ENCODE data around the gene RHNO1.
A peak's percentile ranks its signal among the peaks of the same experiment; 100 is the strongest.

Gene RHNO1

GRCh38 chr12:2877047-2877952 lies at the start of gene RHNO1, which contains the start of gene FOXM1:
RHNO1 (plus strand) TSS chr12:2877223; CDS start chr12:2885367, 8,144 bp downstream.
FOXM1 (minus strand) TSS chr12:2877174; CDS start chr12:2874478, 2,696 bp downstream.
- H3K4me1 Mint-ChIP-seq = peaks cover 44% of the 10 kb centered on the region
- peaks cover 3% of the 10 kb centered on the region for H3K36me3 Mint-ChIP-seq
- no peaks in the 10 kb centered on the region for H3K9me3 Mint-ChIP-seq
- H3K4me3 Mint-ChIP-seq = peak within 1 kb of the TSS; percentile 99
- no peaks in the 10 kb centered on the region for H3K27me3 Mint-ChIP-seq
- peak within 1 kb of the TSS; percentile 99 for H3K27ac Mint-ChIP-seq

GRCh38 chr12:2829275-2829674 lies 47.7 kb upstream of the RHNO1 start:
- Mint-ChIP-seq H3K4me1 (no peaks in the 10 kb centered on the region), H3K4me3 (no peak overlapping the region), H3K27ac (no peak overlapping the region), H3K27me3 (no peaks in the 10 kb centered on the region), H3K36me3 (peaks cover 19% of the 10 kb centered on the region), H3K9me3 (no peaks in the 10 kb centered on the region)

GRCh38 chr12:2832550-2833127 lies 44.4 kb upstream of the RHNO1 start:
- Mint-ChIP-seq H3K4me1 (peaks cover 13% of the 10 kb centered on the region), H3K27me3 (no peaks in the 10 kb centered on the region), H3K27ac (peak overlapping the region; percentile 23), H3K9me3 (no peaks in the 10 kb centered on the region), H3K4me3 (no peak overlapping the region), H3K36me3 (peaks cover 19% of the 10 kb centered on the region)

- Mint-ChIP-seq H3K4me1 (peaks cover 13% of the 10 kb centered on the region), H3K27ac (no peak overlapping the region), H3K4me3 (no peak overlapping the region), H3K27me3 (no peaks in the 10 kb centered on the region), H3K36me3 (peaks cover 16% of the 10 kb centered on the region), H3K9me3 (no peaks in the 10 kb centered on the region)
Observed at GRCh38 chr12:2833327-2833726, 43.7 kb upstream of the RHNO1 start.

GRCh38 chr12:2833810-2834209 lies 43.2 kb upstream of the RHNO1 start:
- H3K9me3 Mint-ChIP-seq = no peaks in the 10 kb centered on the region
- H3K27ac Mint-ChIP-seq = peak overlapping the region; percentile 59
- no peaks in the 10 kb centered on the region for H3K27me3 Mint-ChIP-seq
- no peak overlapping the region for H3K4me3 Mint-ChIP-seq
- H3K36me3 Mint-ChIP-seq = peaks cover 15% of the 10 kb centered on the region
- peaks cover 13% of the 10 kb centered on the region for H3K4me1 Mint-ChIP-seq

- Mint-ChIP-seq H3K4me1 (peaks cover 13% of the 10 kb centered on the region), H3K9me3 (no peaks in the 10 kb centered on the region), H3K36me3 (peaks cover 18% of the 10 kb centered on the region), H3K27ac (peak within 1 kb of the TSS; percentile 41), H3K27me3 (no peaks in the 10 kb centered on the region), H3K4me3 (no peak within 1 kb of the TSS)
Observed at GRCh38 chr12:2834581-2835491, 42.2 kb upstream of the RHNO1 start, which contains the start of gene NRIP2. NRIP2 (minus strand) TSS chr12:2835035; CDS start chr12:2834983, 52 bp downstream.

- H3K27ac Mint-ChIP-seq = no peak overlapping the region
- H3K4me1 Mint-ChIP-seq = peaks cover 13% of the 10 kb centered on the region
- H3K36me3 Mint-ChIP-seq = peaks cover 16% of the 10 kb centered on the region
- no peaks in the 10 kb centered on the region for H3K9me3 Mint-ChIP-seq
- H3K4me3 Mint-ChIP-seq = no peak overlapping the region
- H3K27me3 Mint-ChIP-seq = no peaks in the 10 kb centered on the region
Observed at GRCh38 chr12:2835691-2836403, 41.2 kb upstream of the RHNO1 start.

GRCh38 chr12:2836574-2836973 lies 40.4 kb upstream of the RHNO1 start:
- H3K36me3 Mint-ChIP-seq = peaks cover 14% of the 10 kb centered on the region
- peaks cover 13% of the 10 kb centered on the region for H3K4me1 Mint-ChIP-seq
- H3K27ac Mint-ChIP-seq = no peak overlapping the region
- no peak overlapping the region for H3K4me3 Mint-ChIP-seq
- no peaks in the 10 kb centered on the region for H3K9me3 Mint-ChIP-seq
- no peaks in the 10 kb centered on the region for H3K27me3 Mint-ChIP-seq

GRCh38 chr12:2841056-2841650 lies 35.9 kb upstream of the RHNO1 start:
- peaks cover 5% of the 10 kb centered on the region for H3K4me1 Mint-ChIP-seq
- H3K9me3 Mint-ChIP-seq = no peaks in the 10 kb centered on the region
- H3K4me3 Mint-ChIP-seq = no peak overlapping the region
- H3K27me3 Mint-ChIP-seq = no peaks in the 10 kb centered on the region
- H3K36me3 Mint-ChIP-seq = peaks cover 12% of the 10 kb centered on the region
- no peak overlapping the region for H3K27ac Mint-ChIP-seq

GRCh38 chr12:2842948-2843347 lies 34.1 kb upstream of the RHNO1 start:
- no peak overlapping the region for H3K4me3 Mint-ChIP-seq
- H3K4me1 Mint-ChIP-seq = no peaks in the 10 kb centered on the region
- H3K27me3 Mint-ChIP-seq = no peaks in the 10 kb centered on the region
- H3K27ac Mint-ChIP-seq = no peak overlapping the region
- H3K36me3 Mint-ChIP-seq = peaks cover 14% of the 10 kb centered on the region
- no peaks in the 10 kb centered on the region for H3K9me3 Mint-ChIP-seq

GRCh38 chr12:2844786-2845185 lies 32.2 kb upstream of the RHNO1 start:
- Mint-ChIP-seq H3K36me3 (peaks cover 8% of the 10 kb centered on the region), H3K9me3 (no peaks in the 10 kb centered on the region), H3K4me3 (no peak overlapping the region), H3K27ac (no peak overlapping the region), H3K4me1 (no peaks in the 10 kb centered on the region), H3K27me3 (no peaks in the 10 kb centered on the region)

GRCh38 chr12:2845280-2845679 lies 31.7 kb upstream of the RHNO1 start:
- Mint-ChIP-seq H3K4me1 (no peaks in the 10 kb centered on the region), H3K27me3 (no peaks in the 10 kb centered on the region), H3K9me3 (no peaks in the 10 kb centered on the region), H3K4me3 (no peak overlapping the region), H3K27ac (no peak overlapping the region), H3K36me3 (peaks cover 7% of the 10 kb centered on the region)

- peaks cover 4% of the 10 kb centered on the region for H3K36me3 Mint-ChIP-seq
- H3K4me3 Mint-ChIP-seq = no peak overlapping the region
- no peaks in the 10 kb centered on the region for H3K9me3 Mint-ChIP-seq
- H3K27me3 Mint-ChIP-seq = no peaks in the 10 kb centered on the region
- H3K27ac Mint-ChIP-seq = no peak overlapping the region
- peaks cover 3% of the 10 kb centered on the region for H3K4me1 Mint-ChIP-seq
Observed at GRCh38 chr12:2851931-2852330, 25.1 kb upstream of the RHNO1 start.

- Mint-ChIP-seq H3K9me3 (no peaks in the 10 kb centered on the region), H3K27ac (no peak overlapping the region), H3K36me3 (peaks cover 1% of the 10 kb centered on the region), H3K4me3 (no peak overlapping the region), H3K4me1 (peaks cover 3% of the 10 kb centered on the region), H3K27me3 (no peaks in the 10 kb centered on the region)
Observed at GRCh38 chr12:2853626-2854025, 23.4 kb upstream of the RHNO1 start.

All from activated naive CD4-positive, alpha-beta T cell treated with anti-CD3 and anti-CD28 coated beads, Interleukin-2, amount 50 U/mL, for 24 hours (primary cell).